HG03135 (cell line): ENCODE results near the gene IDH3G.

ENCODE experiments used
- ATAC-seq: cut with Tn5 transposase; IDR thresholded peaks from one replicate; pipeline ENCODE4 v1.9.1; 2021; ENCODE audit warnings: mild to moderate bottlenecking, moderate library complexity; ENCODE audit not compliant: unreplicated experiment

IDH3G gene

DNA sequence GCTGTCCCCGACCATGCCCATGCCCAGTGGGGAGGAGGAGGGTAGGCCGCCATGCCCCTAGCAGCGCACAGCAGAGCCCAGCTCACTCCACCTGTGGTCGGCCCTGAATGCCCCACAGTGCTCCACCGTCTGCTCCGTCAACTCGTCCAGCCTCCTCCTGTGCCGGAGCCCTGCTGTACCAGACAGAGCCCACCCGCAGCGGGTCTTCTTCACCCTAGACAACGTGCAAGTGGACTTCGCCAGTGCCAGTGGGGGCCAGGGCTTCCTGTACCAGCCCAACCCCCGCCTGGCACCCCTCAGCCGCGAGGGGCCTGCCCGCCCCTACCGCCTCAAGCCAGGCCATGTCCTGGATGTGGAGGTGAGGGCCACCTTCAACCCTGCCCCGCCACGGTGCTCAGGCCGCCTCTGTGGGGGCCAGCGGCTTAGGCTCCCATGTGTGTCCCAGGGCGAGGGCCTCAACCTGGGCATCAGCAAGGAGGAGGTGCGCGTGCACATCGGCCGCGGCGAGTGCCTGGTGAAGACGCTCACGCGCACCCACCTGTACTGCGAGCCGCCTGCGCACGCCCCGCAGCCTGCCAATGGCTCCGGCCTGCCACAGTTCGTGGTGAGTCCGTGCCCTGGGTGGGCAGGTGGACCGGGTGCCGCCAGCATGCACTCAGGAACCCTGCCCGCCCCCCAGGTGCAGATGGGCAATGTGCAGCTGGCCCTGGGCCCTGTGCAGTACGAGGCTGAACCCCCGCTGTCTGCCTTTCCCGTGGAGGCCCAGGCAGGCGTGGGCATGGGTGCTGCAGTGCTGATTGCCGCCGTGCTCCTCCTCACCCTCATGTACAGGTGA is 20.2 kb downstream of the IDH3G start:
- no peak for ATAC-seq

DNA sequence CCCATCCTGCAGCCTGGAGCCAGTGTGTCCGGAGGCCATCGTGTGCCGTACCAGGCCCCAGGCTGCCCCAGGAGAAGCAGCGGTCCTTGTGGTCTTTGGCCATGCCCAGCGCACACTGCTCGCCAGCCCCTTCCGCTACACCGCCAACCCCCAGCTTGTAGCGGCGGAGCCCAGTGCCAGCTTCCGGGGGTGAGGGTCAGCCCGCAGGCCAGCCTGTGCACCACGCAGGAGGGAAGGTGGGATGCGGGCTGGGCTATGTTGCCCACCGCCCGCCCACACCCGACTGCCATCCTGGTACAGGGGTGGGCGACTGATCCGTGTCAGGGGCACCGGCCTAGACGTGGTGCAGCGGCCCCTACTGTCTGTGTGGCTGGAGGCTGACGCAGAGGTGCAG is 21.0 kb downstream of the IDH3G start:
- ATAC-seq = no peak

DNA sequence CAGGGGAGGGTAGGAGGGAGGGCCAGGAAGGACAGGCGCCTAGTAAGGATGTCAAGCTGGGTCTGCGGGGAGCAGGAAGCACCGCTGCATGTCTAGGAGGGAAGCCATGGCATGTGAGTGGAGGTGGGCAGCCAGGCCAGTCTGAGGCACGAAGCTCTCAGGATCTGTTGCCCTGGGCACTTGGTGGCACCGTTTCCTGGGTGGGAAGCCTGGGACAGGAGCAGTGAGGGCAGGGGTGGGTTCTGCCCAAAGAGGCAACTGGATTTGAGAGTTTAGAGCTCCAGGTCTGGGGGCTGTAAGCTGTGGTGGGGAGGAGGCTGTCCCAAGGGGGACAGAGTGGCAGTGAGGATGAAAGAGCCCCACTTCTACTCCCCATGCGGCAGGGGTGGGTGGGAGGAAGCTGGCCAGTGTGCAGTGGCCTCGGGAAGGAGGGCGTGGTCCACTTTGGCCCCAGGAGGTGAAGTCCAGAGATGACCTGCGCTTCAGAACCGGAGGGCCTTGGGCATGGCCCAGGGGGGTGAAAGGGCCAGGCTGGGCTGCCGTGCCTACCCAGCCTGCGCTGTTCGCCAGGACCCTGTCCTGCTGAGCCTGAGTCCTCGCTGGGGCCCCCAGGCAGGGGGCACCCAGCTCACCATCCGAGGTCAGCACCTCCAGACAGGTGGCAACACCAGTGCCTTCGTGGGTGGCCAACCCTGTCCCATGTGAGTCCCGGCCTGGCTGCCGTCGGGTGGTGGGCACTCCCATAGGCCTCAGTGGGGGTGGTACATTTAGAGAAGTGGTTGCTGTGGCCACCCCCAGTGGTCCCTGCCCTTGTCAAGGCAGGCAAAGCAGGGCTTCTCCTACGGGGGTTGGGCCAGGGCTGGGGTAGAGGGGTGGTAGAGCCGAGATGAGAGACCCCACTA is 21.6 kb downstream of the IDH3G start:
- no peak for ATAC-seq

DNA sequence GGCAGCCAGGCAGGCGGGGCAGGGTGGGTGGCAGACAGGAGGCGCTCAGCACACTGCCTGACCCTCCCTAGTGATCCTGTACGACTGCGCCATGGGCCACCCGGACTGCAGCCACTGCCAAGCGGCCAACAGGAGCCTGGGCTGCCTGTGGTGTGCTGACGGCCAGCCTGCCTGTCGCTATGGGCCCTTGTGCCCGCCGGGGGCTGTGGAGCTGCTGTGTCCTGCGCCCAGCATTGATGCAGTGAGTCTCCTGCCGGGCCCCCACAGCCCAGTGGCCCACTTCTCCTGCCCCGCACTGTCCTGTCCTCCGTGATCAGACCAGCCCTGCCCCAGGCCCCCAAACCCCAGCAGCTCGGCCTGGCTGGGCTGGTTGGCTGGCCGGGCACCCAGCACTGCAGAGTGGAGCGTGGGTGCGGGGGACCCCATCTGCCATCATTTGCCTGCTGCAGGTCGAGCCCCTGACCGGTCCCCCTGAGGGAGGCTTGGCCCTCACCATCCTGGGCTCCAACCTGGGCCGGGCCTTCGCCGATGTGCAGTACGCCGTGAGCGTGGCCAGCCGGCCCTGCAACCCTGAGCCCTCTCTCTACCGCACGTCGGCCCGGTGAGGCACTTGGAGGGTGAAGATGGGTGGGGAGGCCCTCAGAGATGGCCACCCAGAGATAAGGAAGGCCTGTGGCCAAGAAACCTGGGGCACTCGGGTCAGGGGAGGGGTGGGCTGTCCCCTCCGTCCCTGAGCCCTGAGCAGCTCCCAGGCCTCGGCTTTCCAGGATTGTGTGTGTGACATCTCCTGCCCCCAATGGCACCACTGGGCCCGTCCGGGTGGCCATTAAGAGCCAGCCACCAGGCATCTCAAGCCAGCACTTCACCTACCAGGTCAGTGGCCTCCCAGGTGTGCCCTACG is 22.5 kb downstream of the IDH3G start:
- ATAC-seq = no peak

DNA sequence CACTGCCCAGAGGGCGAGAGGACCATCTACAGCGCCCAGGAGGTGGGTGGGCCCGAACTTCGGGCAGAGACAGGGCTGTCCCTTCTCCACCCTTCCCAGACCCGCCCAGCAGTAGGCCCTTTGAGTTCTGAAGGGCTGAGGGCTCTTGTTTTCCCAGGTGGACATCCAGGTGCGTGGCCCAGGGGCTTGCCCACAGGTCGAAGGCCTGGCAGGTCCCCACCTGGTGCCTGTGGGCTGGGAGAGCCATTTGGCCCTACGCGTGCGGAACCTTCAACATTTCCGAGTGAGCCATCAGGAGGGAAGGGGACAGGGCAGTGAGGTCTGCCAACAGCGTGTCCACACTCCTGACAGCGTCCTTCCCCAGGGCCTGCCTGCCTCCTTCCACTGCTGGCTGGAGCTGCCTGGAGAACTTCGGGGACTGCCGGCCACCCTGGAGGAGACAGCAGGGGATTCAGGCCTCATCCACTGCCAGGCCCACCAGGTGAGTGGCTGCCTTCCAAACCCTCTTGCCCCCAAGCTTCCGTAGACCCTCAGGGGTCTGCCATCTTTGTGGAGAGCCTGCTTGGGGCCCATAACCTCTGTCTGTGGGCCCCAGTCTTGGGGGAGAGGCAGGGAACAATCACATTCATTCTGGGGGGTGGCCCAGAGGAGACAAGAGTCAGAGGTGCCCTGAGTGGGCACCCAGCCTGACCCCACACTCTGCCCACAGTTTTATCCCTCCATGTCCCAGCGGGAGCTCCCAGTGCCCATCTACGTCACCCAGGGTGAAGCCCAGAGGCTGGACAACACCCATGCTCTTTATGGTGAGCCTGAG is 23.4 kb downstream of the IDH3G start:
- no peak for ATAC-seq

DNA sequence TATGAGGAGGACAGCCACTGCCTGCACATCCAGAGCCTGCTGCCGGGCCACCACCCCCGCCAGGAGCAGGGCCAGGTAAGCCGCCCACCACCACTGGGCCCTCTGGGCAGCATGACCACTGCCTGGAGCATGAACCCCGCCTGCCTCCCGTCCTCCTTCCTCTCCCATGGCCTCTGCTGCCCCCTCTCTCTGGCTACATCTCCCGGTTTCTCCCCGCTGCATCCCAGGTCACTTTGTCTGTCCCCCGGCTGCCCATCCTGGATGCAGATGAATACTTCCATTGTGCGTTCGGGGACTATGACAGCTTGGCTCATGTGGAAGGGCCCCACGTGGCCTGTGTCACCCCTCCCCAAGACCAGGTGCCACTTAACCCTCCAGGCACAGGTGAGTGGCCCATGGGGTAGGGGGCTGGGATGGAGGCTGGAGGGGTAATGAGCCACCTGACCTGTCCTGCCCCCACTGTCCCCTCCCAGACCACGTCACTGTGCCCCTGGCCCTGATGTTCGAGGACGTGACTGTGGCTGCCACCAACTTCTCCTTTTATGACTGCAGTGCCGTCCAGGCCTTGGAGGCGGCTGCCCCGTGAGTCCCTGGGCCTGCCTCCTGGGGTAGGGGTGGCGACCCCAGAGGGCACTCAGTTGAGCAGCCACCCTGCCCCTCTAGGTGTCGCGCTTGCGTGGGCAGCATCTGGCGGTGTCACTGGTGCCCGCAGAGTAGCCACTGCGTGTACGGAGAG is 24.1 kb downstream of the IDH3G start:
- no peak for ATAC-seq

DNA sequence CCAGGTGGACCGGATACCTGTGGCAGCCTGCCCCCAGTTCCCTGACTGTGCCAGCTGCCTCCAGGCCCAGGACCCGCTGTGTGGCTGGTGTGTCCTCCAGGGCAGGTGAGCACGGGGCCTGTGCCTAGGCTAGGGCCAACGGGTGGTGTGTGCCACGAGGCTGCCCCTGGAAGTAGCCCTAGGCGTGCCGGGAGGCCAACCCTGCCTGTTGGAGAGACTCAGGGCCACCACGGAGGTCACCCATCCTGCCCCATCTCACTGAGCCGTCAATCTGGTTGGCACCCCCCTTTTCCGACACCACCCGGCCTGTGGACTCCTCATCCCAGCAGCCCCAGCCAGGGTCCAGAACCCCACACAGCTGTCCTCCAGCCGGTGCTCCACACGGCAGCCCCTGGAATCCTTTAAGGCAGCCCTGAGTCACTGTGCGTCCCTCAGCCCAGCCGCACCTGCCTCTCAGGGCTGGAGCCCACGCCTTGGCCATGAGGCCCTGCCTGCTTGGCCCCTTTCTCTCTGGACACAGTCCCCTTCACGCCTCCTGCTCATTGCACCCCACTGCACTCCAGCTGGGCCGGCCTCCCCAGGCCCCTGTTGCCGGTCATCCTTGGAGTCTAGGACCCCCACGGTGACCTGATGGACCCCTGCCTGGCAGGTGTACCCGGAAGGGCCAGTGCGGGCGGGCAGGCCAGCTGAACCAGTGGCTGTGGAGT is 24.9 kb downstream of the IDH3G start:
- no peak for ATAC-seq

DNA sequence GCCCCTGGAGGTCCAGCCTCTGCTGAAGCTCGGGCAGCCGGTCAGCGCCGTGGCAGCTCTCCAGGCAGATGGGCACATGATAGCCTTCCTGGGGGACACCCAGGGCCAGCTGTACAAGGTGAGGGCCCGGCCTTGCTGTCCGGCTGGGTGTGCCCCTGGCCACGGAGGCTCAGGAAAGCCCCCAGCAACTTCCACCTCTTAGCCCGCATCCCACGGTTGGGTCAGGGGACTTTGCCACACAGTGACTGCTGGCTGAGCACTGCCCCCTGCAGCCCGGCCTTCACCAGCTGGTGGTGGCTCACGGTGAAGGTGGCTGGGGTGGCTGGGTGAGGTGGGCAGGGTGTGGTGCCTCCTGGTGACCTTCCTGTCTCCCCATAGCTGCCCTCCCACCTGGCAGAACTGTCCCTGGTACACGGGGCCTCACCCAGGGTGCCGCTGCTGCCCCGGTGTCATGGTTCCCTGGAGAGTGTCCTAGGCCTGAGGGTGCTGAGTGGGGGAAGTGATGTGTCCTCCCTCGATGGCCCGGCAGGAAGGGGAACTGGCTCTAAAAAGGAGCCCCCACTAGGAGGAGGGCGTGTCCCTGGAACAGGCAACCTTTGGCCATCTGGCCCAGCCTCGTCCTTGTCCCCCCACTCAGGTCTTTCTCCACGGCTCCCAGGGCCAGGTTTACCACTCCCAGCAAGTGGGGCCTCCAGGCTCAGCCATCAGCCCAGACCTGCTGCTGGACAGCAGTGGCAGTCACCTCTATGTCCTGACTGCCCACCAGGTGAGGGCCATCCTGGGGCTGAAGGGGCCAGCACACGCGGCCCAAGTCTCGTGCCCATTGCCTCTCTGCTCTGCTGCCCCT is 25.6 kb downstream of the IDH3G start:
- no peak for ATAC-seq

DNA sequence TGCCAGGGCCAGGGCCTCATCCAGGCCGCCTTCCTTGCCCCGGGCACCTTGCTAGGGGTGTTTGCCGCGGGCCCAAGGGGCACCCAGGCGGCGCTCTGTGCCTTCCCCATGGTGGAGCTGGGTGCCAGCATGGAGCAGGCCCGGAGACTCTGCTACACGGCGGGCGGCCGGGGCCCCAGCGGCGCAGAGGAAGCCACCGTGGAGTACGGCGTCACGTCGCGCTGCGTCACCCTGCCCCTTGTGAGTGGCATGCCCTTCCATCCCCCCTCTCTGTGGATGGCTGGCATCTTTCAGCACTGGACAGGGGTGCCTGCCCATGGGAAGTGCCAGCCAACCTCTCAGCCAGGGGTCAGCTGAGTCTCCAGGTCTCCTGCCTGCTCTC is 26.5 kb downstream of the IDH3G start:
- no peak for ATAC-seq

DNA sequence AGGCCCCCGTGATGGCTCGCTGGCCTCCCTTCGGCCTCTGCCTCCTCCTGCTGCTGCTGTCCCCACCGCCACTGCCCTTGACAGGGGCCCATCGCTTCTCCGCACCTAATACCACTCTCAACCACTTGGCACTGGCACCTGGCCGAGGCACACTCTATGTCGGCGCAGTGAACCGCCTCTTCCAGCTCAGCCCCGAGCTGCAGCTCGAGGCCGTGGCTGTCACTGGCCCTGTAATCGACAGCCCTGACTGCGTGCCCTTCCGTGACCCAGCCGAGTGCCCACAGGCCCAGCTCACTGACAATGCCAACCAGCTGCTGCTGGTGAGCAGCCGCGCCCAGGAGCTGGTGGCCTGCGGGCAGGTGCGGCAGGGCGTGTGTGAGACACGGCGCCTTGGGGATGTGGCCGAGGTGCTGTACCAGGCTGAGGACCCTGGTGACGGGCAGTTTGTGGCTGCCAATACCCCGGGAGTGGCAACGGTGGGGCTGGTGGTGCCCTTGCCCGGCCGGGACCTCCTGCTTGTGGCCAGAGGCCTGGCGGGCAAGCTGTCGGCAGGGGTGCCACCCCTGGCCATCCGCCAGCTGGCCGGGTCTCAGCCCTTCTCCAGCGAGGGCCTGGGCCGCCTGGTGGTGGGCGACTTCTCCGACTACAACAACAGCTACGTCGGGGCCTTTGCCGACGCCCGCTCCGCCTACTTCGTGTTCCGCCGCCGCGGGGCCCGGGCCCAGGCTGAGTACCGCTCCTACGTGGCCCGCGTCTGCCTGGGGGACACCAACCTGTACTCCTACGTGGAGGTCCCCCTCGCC is 27.1 kb downstream of the IDH3G start:
- no peak for ATAC-seq

DNA sequence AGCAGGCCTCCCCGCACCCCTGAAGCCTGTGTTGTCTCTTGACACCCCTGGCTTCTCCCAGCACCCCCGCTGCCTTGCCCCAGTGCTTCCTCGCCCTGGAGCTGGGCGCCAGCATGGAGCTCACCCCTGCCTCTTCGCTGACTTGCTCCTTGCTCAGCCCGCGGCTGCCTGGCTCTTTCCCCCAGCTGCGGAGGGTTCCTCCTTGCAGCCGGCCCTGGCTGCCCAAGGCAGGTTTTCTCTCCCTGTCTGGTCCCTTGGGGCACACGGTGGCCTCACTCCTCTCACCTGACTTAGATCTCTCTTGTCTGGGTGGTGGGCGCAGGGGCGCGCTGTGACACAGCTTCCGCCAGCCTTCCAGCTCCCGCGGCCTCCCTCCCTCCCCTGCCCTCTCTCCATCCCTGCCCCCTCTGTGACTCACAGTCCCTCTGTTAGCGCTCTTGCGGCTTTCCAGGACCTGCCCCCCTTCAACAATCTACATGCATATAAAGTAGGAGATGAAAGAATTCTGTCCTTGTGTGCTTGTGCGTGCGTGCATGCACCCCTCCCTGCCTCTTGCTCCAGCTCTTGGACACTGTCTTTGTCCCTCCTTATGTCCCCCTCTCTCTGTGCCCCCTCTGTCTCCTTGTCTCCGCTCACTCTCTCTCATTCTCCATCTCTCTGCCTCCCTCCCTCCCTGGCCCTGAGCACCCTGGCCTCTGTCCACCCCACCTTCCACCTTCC is 27.9 kb downstream of the IDH3G start:
- no peak for ATAC-seq

DNA sequence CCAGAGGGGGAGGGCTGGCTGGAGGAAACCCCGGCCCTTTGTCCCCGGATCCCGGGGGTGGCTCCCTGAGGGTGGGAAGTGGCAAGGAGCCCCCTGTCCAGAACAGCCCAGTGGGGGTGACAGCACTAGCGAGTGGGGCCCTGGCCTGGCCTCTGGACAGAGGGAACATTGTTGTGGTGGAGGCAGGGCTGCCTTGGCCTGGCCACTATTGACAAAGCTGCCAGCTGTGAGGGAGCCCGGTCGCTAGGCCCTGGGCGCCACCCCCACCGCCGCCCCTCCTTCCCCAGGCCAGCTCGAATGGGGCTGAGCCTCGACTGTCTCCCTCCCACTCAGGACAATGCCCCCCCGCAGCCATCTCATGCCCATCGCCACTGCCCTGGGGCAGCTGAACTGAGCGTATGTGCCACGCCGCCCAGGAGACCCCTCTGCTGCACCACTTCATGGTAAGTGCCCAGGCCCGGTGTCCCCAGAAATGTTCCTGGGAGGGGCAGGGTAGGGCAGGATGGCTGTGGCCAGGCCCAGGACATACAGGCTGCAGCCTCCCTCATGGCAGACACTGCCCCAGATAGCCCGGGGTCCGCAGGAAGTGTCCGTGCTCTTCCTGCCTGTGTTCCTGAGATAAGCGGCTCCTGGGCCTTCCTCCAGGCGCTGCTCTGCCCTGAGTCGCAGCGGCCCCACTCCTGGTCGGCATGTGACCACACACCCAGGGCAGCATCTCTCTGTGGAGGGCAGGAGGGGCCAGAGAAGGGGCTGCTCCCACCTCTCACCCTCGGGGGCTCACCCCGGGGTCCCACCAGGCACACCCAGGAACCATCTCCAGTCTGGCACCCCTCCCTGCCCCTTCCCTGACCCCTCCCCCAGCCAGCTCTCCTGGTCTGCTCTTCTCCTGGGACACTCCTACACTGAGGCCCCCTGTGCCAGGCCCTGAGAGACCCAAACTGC is 28.8 kb downstream of the IDH3G start:
- ATAC-seq = no peak

DNA sequence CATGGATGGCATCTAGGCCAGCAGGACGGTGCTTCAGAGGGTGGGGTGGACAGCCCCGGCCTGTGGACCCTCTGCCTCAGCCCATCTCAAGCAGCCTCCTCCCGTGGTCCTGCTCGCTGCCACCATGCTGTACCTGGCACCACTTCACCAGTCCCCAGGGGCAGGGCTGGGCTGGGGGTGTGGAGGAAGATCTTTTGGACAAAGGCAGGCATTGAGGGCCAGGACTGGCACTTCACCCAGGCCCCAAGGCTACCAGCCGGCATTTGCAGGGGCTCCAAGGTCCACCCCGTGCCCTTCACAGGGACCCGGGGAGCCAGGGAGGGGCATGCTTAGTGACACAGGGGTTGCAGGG is 29.4 kb downstream of the IDH3G start:
- no peak for ATAC-seq

DNA sequence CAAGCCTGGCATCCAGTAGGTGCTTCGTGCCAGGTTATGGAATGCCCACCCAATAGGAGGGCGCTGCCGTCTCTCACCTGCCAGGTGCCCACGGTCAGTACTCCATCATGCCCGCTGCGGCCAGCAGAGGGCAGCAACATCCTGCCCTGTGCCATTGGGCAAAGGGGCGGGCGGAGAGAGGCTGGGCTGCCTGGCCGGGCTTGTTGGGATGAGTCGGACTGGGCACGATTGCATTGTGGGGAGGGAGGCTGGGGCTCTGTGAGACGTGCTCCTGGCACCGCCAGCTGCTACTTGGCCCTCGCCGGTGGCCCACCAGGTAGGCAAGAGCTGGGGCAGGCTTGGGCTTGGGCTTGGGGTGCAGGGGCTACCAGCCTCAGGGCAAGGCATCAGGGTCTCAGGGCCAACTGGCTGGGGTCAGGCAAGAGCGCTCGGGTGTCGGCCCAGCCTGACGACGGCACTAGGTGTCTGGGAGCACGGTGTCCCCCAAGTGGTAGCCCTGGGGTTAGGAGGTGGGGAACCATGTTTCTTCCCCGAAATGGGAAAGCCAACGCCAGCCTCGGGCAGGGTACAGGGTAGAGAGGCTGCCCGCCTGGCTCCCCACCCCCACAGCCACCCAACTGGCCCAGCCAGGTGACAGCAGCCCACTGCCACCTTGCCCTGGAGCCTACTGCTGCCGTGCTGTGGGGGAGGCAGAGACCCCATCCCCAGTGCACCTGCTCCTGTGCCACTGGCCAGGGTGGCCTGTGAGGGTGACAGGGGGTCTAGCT is 30.0 kb downstream of the IDH3G start, which contains the start of gene PLXNB3:
TSS of gene PLXNB3 (plus strand) at position 261 of the 767 bp plus-strand sequence. CDS start 1,287 bp downstream, outside the sequence.
- ATAC-seq = no peak
